Measurements from ENCODE around the gene PCARE.

DNA sequence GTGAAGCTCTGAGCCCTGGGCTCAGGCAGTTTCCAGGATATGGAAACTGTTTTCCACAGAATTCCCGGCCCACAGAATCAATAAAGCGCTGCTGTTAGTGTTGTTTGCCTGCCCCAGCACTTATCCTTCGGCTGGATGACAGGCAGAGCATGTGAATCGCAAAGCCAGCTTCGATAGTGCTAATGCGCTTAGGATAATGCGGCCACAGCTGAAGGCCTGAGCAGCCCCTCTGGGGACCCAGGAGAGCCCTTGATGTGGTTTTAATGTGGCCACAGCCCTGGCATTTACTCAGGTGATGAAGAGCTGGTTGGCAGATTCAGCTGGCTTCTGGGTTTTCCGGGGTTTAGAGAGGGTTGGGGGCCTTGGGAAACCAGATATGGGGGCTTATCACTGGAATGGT lies 23.7 kb downstream of the PCARE start:
- TF ChIP-seq, protein P1, sequence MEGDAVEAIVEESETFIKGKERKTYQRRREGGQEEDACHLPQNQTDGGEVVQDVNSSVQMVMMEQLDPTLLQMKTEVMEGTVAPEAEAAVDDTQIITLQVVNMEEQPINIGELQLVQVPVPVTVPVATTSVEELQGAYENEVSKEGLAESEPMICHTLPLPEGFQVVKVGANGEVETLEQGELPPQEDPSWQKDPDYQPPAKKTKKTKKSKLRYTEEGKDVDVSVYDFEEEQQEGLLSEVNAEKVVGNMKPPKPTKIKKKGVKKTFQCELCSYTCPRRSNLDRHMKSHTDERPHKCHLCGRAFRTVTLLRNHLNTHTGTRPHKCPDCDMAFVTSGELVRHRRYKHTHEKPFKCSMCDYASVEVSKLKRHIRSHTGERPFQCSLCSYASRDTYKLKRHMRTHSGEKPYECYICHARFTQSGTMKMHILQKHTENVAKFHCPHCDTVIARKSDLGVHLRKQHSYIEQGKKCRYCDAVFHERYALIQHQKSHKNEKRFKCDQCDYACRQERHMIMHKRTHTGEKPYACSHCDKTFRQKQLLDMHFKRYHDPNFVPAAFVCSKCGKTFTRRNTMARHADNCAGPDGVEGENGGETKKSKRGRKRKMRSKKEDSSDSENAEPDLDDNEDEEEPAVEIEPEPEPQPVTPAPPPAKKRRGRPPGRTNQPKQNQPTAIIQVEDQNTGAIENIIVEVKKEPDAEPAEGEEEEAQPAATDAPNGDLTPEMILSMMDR (IDR thresholded peaks at IDR 0.05) = no peak
- TF ChIP-seq POLR2A (IDR thresholded peaks at IDR 0.05) = no peak
